CD4-positive, alpha-beta T cell treated with Interleukin-21 for 1 hour (primary cell): Measurements from ENCODE around the gene TULP1.

ENCODE experiments used
- DNase-seq: peaks from one replicate; pipeline ENCODE4 v3.0.0-alpha.2; 2020

The TULP1 gene

GRCh38 chr6:35496036-35496840, 16.5 kb downstream of the TULP1 start:
- no peak for DNase-seq

- no peak for DNase-seq
These were observed 17.2 kb downstream of the TULP1 start for GRCh38 chr6:35495258-35496035.

- peak; percentile 24 for DNase-seq
These were observed 18.5 kb downstream of the TULP1 start for GRCh38 chr6:35494161-35494563.

GRCh38 chr6:35493307-35493983, 19.3 kb downstream of the TULP1 start:
- DNase-seq: no peak

- DNase-seq: no peak
These were observed 19.8 kb downstream of the TULP1 start for GRCh38 chr6:35492974-35493284.

- no peak for DNase-seq
These were observed 20.3 kb downstream of the TULP1 start for GRCh38 chr6:35492258-35492973.

GRCh38 chr6:35491558-35492257, 21.0 kb downstream of the TULP1 start:
- DNase-seq: no peak

GRCh38 chr6:35490821-35491557, 21.7 kb downstream of the TULP1 start:
- DNase-seq: no peak

- no peak for DNase-seq
These were observed 22.5 kb downstream of the TULP1 start for GRCh38 chr6:35489995-35490791.

- no peak for DNase-seq
These were observed 23.6 kb downstream of the TULP1 start for GRCh38 chr6:35489066-35489465.

- DNase-seq: no peak
These were observed 24.2 kb downstream of the TULP1 start for GRCh38 chr6:35488517-35488862.

GRCh38 chr6:35487658-35488516, 24.8 kb downstream of the TULP1 start:
- DNase-seq: no peak

- DNase-seq: no peak
These were observed 26.4 kb downstream of the TULP1 start for GRCh38 chr6:35486005-35486925.

- no peak for DNase-seq
These were observed 27.3 kb downstream of the TULP1 start for GRCh38 chr6:35485402-35485877.

GRCh38 chr6:35484921-35485392, 27.7 kb downstream of the TULP1 start:
- DNase-seq: no peak

- no peak for DNase-seq
These were observed 28.6 kb downstream of the TULP1 start for GRCh38 chr6:35483893-35484645.

- no peak for DNase-seq
These were observed 29.2 kb downstream of the TULP1 start for GRCh38 chr6:35483490-35483889.

GRCh38 chr6:35483062-35483461, 29.6 kb downstream of the TULP1 start:
- no peak for DNase-seq
